K562 (cell line): ENCODE measurements around the gene SMCHD1. TPM values are rescaled to one million over a fixed set of nuclear protein-coding genes. Genes with fewer than 3 reads are reported as not detected.

Source experiments
- ARID3A ChIP-seq: IDR thresholded peaks from 2 replicates; pipeline ENCODE4 v1.6.1; 2012; ENCODE audit warnings: low read depth, low read length, improper control_type of control experiment, borderline replicate concordance
- ATF1 ChIP-seq, 2 experiments: fragments of 450-650 bp in 1 of 2; IDR thresholded peaks; 2 replicates each; pipeline ENCODE4 v1.6.1; 2016; ENCODE audit warnings: missing compliant biosample characterization in 1 of 2, missing genetic modification characterization in 1 of 2
- CREB1 ChIP-seq, 2 experiments: sonication (generic) in 1 of 2; formaldehyde crosslinking in 1 of 2; IDR thresholded peaks; 2 replicates each; pipeline versions ENCODE4 v1.6.1 to v1.8.0; 2012 to 2022; ENCODE audit warnings: inconsistent platforms in 1 of 2, mild to moderate bottlenecking in 1 of 2, missing genetic modification reagents in 1 of 2, moderate library complexity in 1 of 2
- CSDE1 ChIP-seq, 2 experiments: fragments of 450-650 bp; IDR thresholded peaks; 2 replicates each; pipeline ENCODE4 v1.6.1; 2016; ENCODE audit warnings: mild to moderate bottlenecking in 1 of 2
- E2F3 ChIP-seq: fragments of 250-450 bp; sonication (Bioruptor Pico); IDR thresholded peaks from 2 replicates; pipeline ENCODE4 v1.4.0; 2020; ENCODE audit warnings: mild to moderate bottlenecking
- KHSRP ChIP-seq: fragments of 450-650 bp; IDR thresholded peaks from 2 replicates; pipeline ENCODE4 v1.6.1; 2017
- MAFK ChIP-seq: IDR thresholded peaks from 2 replicates; pipeline ENCODE4 v1.6.1; 2011; ENCODE audit warnings: low read length, improper control_type of control experiment
- NUFIP1 ChIP-seq: fragments of 450-650 bp; IDR thresholded peaks from 2 replicates; pipeline ENCODE4 v1.6.1; 2018; ENCODE audit not compliant: partially characterized antibody
- POLR2H ChIP-seq: IDR thresholded peaks from 2 replicates; pipeline ENCODE4 v1.6.1; 2016; ENCODE audit warnings: missing genetic modification characterization, low read depth, mild to moderate bottlenecking, control low read depth, missing compliant biosample characterization, moderate library complexity
- PTRF ChIP-seq: fragments of 450-650 bp; IDR thresholded peaks from 2 replicates; pipeline ENCODE4 v1.6.1; 2016; ENCODE audit warnings: mild to moderate bottlenecking, missing genetic modification characterization, missing compliant biosample characterization
- RBBP5 ChIP-seq: fragments of 200-600 bp; sonication (generic); IDR thresholded peaks from 2 replicates; pipeline ENCODE4 v1.6.1; 2012; ENCODE audit warnings: borderline replicate concordance, mild to moderate bottlenecking, low read length, control low read depth, inconsistent platforms; ENCODE audit not compliant: insufficient read depth, poor library complexity, severe bottlenecking
- TARDBP ChIP-seq: fragments of 450-650 bp; IDR thresholded peaks from 2 replicates; pipeline ENCODE4 v1.6.1; 2016
- ZBTB40 ChIP-seq, 2 experiments: fragments of 450-650 bp in 1 of 2; sonication (generic) in 1 of 2; formaldehyde crosslinking in 1 of 2; IDR thresholded peaks; 2 replicates each; pipeline versions ENCODE4 v1.7.1 to v1.9.0; 2016 to 2022; ENCODE audit warnings: inconsistent platforms in 1 of 2, mild to moderate bottlenecking in 1 of 2, missing genetic modification reagents in 1 of 2
- ZEB2 ChIP-seq: fragments of 450-650 bp; IDR thresholded peaks from 2 replicates; pipeline ENCODE4 v1.6.1; 2016
- ZHX1 ChIP-seq: fragments of 150-350 bp; conservative IDR thresholded peaks from 2 replicates; pipeline ENCODE4 v1.6.1; 2014; ENCODE audit warnings: low read length
- ZNF764 ChIP-seq: fragments of 250-450 bp; sonication (Bioruptor Pico); IDR thresholded peaks from 2 replicates; pipeline ENCODE4 v1.4.0; 2020; ENCODE audit warnings: low read depth, mild to moderate bottlenecking, moderate library complexity
- polyA plus RNA-seq, 8 experiments: library from polyadenylated mRNA; depleted of rRNA in 4 of 8; stranded (reverse) in 5 of 8; unstranded in 3 of 8; fragments of >200 nt; fragmentation: Nextera tagmentation in 2 of 8; fragmentation: Illumina TruSeq in 1 of 8; extraction: Ambion mirVana in 2 of 8; extraction: Trizol in 1 of 8; gene quantifications; 2 replicates each; pipeline versions ENCODE4 v1.2.1 to v1.2.3, GENCODE V29; 2011 to 2014; ENCODE audit warnings: inconsistent platforms in 1 of 8, missing spikeins in 1 of 8
- total RNA-seq, 7 experiments: library from RNA; depleted of rRNA in 6 of 7; stranded (reverse); fragments of >200 nt in 6 of 7; fragmentation: Illumina TruSeq in 2 of 7; extraction: Trizol in 2 of 7; gene quantifications; 2 replicates each; pipeline versions ENCODE4 v1.2.1 to v1.2.3, GENCODE V29; 2011 to 2021; ENCODE audit warnings: low replicate concordance in 1 of 7

SMCHD1 gene
- total and polyA plus RNA-seq, 9 of the 15 experiments (the other 6 are each of a cell fraction or from before 2014, with no cell fraction given), result 6.3 to 144 (median 72.7) TPM

- TF ChIP-seq TARDBP, result peak; percentile 86; the same call in 1 of the 2 replicates
- no peak; the same call in 1 of the 2 replicates for TF ChIP-seq CREB1 (IDR thresholded peaks at IDR 0.05)
- TF ChIP-seq CREB1 (CRISPR knock-in tag; IDR thresholded peaks at IDR 0.05), result peak; percentile 96
- TF ChIP-seq ZNF764 (CRISPR knock-in tag), result no peak
- no peak for TF ChIP-seq RBBP5
- no peak for TF ChIP-seq ZEB2
- TF ChIP-seq ZBTB40 (IDR thresholded peaks at IDR 0.05), result 0 out of 2 replicates have a peak, but pooled peaks have one; percentile 9
- no peak for TF ChIP-seq ZBTB40 (CRISPR knock-in tag; IDR thresholded peaks at IDR 0.05)
- TF ChIP-seq POLR2H (tag), result no peak
- 0 out of 4 replicates have a peak, but pooled peaks of 1 of the 2 experiments have one; percentile 67 for TF ChIP-seq CSDE1 (IDR thresholded peaks at IDR 0.05)
- no peak for TF ChIP-seq NUFIP1
- peak; percentile 93 for TF ChIP-seq KHSRP
- 0 out of 2 replicates have a peak, but pooled peaks have one; percentile 56 for TF ChIP-seq ZHX1
- TF ChIP-seq PTRF (tag), result no peak
- TF ChIP-seq ATF1 (CRISPR knock-in tag; IDR thresholded peaks at IDR 0.05), result peak; percentile 78
- peak; percentile 99 for TF ChIP-seq ATF1 (tag; IDR thresholded peaks at IDR 0.05)
- no peak for TF ChIP-seq MAFK
- TF ChIP-seq ARID3A, result no peak
- TF ChIP-seq E2F3 (CRISPR knock-in tag), result no peak
These were observed 673 bp upstream of the SMCHD1 start (continued) for GRCh38 chr18:2654928-2655177.
